Activated CD8-positive, alpha-beta memory T cell treated with anti-CD3 and anti-CD28 coated beads for 1 hour (primary cell): ENCODE results near the gene HTR1B.

Experiments used
- DNase-seq, 2 donors: peaks; one replicate each; pipeline ENCODE4 v3.0.0-alpha.2; 2020; ENCODE audit warnings: low read depth in 1 of 2; ENCODE audit errors: extremely low read depth in 1 of 2

HTR1B gene

GRCh38 chr6:77456531-77457248 lies 6.6 kb downstream of the HTR1B start:
- no peak for DNase-seq

- DNase-seq, result no peak
Measured at GRCh38 chr6:77455271-77455670, 8.0 kb downstream of the HTR1B start.

GRCh38 chr6:77454386-77454785 lies 8.9 kb downstream of the HTR1B start:
- DNase-seq, result no peak

GRCh38 chr6:77451466-77451865 lies 11.8 kb downstream of the HTR1B start:
- no peak for DNase-seq

- DNase-seq, result no peak
Measured at GRCh38 chr6:77450924-77451323, 12.4 kb downstream of the HTR1B start.

- no peak for DNase-seq
Measured at GRCh38 chr6:77448546-77448945, 14.7 kb downstream of the HTR1B start.

GRCh38 chr6:77447254-77447653 lies 16.0 kb downstream of the HTR1B start:
- no peak for DNase-seq

GRCh38 chr6:77446249-77446648 lies 17.0 kb downstream of the HTR1B start:
- DNase-seq, result no peak

GRCh38 chr6:77445214-77445613 lies 18.1 kb downstream of the HTR1B start:
- no peak for DNase-seq

- DNase-seq, result no peak
Measured at GRCh38 chr6:77440206-77440976, 22.9 kb downstream of the HTR1B start.

GRCh38 chr6:77433888-77434287 lies 29.4 kb downstream of the HTR1B start:
- DNase-seq, result no peak

GRCh38 chr6:77430504-77430903 lies 32.8 kb downstream of the HTR1B start:
- DNase-seq, result no peak

- DNase-seq, result no peak
Measured at GRCh38 chr6:77425671-77426070, 37.6 kb downstream of the HTR1B start.

GRCh38 chr6:77425216-77425615 lies 38.1 kb downstream of the HTR1B start:
- no peak for DNase-seq

GRCh38 chr6:77424761-77425160 lies 38.5 kb downstream of the HTR1B start:
- no peak for DNase-seq

- DNase-seq, result no peak
Measured at GRCh38 chr6:77416839-77417238, 46.5 kb downstream of the HTR1B start.

- DNase-seq, result no peak
Measured at GRCh38 chr6:77415706-77416105, 47.6 kb downstream of the HTR1B start.
